Adrenal gland (tissue), 12 donors: Measurements from ENCODE around the gene POLD3. TPM values are rescaled to one million over a fixed set of nuclear protein-coding genes. Genes with fewer than 3 reads are reported as not detected.

Source experiments
- DNase-seq, 7 donors: peaks; one replicate each; pipeline ENCODE4 v3.0.0-alpha.2; 2019 to 2020
- H3K27ac ChIP-seq, 5 donors: fragments of 200-600 bp; sonication (generic) in 4 of 5; 1 replicate in 3 of 5; 2 replicates in 2 of 5; pipeline versions ENCODE4 v1.5.1 to v1.8.0; 2016 to 2020; ENCODE audit warnings: mild to moderate bottlenecking in 1 of 5
- H3K27me3 ChIP-seq: fragments of 200-600 bp; 2 replicates; pipeline ENCODE4 v1.8.0; 2021
- H3K36me3 ChIP-seq, 2 donors: fragments of 200-600 bp; replicated peaks in 1 of 2; 1 replicate in 1 of 2; 2 replicates in 1 of 2; pipeline versions ENCODE4 v1.5.1 to v1.8.0; 2018 to 2022
- H3K4me1 ChIP-seq, 2 donors: fragments of 200-600 bp; replicated peaks in 1 of 2; 1 replicate in 1 of 2; 2 replicates in 1 of 2; pipeline versions ENCODE4 v1.5.1 to v1.8.0; 2018 to 2021
- H3K4me3 ChIP-seq, 4 donors: fragments of 200-600 bp; sonication (generic) in 3 of 4; one replicate each; pipeline ENCODE4 v1.5.1; 2016 to 2018
- H3K9me3 ChIP-seq, 3 donors: fragments of 200-600 bp; sonication (generic) in 1 of 3; replicated peaks in 1 of 3; 1 replicate in 2 of 3; 2 replicates in 1 of 3; pipeline versions ENCODE4 v1.5.1 to v1.8.0; 2016 to 2021
- POLR2A ChIP-seq, 2 donors: fragments of 450-650 bp; IDR thresholded peaks; one replicate each; pipeline ENCODE4 v1.6.1; 2017; ENCODE audit warnings: antibody characterized with exemption in 2 of 2, mild to moderate bottlenecking in 2 of 2, moderate library complexity in 1 of 2
- WGBS, 4 donors: extraction: QIAGEN DNeasy Blood & Tissue Kit in 2 of 4; methylation state at CpG; one replicate each; pipeline versions ENCODE4 v1.1.5 to v1.1.7; 2013 to 2017; 5-methylcytosine and 5-hydroxymethylcytosine counted together
- intact Hi-C, 2 donors: fragments of 100-400 bp; cut with DNase I; formaldehyde crosslinking; loops; one replicate each; pipeline versions ENCODE4 v1.14.1 to v1.15.0; 2022 to 2023
- polyA plus RNA-seq, 3 donors: library from polyadenylated mRNA; stranded (reverse); fragments of 200-250 nt in 2 of 3; fragments of 350-450 nt in 1 of 3; fragmentation: Illumina TruSeq in 1 of 3; extraction: RNeasy Lipid Tissue Mini Kit (QIAGEN cat#74804) in 1 of 3; gene quantifications; one replicate each; pipeline ENCODE4 v1.2.3, GENCODE V29; 2013 to 2014
- total RNA-seq, 9 donors: library from RNA; depleted of rRNA in 4 of 9; stranded (reverse); fragments of >200 nt in 4 of 9; fragments of 120-200 nt in 1 of 9; fragmentation: NEBNext Ultra II Directional in 1 of 9; extraction: Animal tissue kit (Norgen Biotek cat#: 25700) in 1 of 9; gene quantifications; one replicate each; pipeline versions ENCODE4 v1.1.0 to v1.2.4, GENCODE V29; 2013 to 2023
- TF ChIP-seq, protein P1 (sequence below), 6 experiments: fragments of 450-650 bp in 4 of 6; fragments of 200-600 bp in 2 of 6; sonication (generic) in 1 of 6; IDR thresholded peaks; 1 replicate in 5 of 6; 2 replicates in 1 of 6; pipeline versions ENCODE4 v1.5.1 to v1.8.0; 2016 to 2021; ENCODE audit warnings: antibody characterized with exemption in 6 of 6, mild to moderate bottlenecking in 2 of 6, moderate library complexity in 1 of 6
- donor health status: healthy with polysubstance abuse.
- donor health status: Bipolar disorder and iron deficiency.
- donor health status: DM: yes; HTN: yes; CAD: no.
- donor health status: DM: no; HTN: no; CAD: no.
- donor health status: DM: no; HTN: no; CAD: no.
- donor health status: DM: yes; HTN: yes; CAD: no.

POLD3 gene
- total and polyA plus RNA-seq, 12 donors, result 3.5 to 14.5 (median 9.7) TPM

GRCh38 chr11:74646215-74646614, 53.8 kb downstream of the POLD3 start:
- Histone ChIP-seq H3K4me1 (no peaks in the 10 kb centered on the region), H3K4me3 (no peak overlapping the region), H3K27ac (no peak overlapping the region), H3K36me3 (no peaks in the 10 kb centered on the region), H3K27me3 (no peaks in the 10 kb centered on the region), H3K9me3 (no peaks in the 10 kb centered on the region)
- intact Hi-C loops, result no loop called here
- TF ChIP-seq, protein P1, sequence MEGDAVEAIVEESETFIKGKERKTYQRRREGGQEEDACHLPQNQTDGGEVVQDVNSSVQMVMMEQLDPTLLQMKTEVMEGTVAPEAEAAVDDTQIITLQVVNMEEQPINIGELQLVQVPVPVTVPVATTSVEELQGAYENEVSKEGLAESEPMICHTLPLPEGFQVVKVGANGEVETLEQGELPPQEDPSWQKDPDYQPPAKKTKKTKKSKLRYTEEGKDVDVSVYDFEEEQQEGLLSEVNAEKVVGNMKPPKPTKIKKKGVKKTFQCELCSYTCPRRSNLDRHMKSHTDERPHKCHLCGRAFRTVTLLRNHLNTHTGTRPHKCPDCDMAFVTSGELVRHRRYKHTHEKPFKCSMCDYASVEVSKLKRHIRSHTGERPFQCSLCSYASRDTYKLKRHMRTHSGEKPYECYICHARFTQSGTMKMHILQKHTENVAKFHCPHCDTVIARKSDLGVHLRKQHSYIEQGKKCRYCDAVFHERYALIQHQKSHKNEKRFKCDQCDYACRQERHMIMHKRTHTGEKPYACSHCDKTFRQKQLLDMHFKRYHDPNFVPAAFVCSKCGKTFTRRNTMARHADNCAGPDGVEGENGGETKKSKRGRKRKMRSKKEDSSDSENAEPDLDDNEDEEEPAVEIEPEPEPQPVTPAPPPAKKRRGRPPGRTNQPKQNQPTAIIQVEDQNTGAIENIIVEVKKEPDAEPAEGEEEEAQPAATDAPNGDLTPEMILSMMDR (IDR thresholded peaks at IDR 0.05), result no peak
- TF ChIP-seq POLR2A (IDR thresholded peaks at IDR 0.05), result no peak
- WGBS, 4 donors, result 92 to 100% (median 95%) methylated on average over 4 of the region's 4 CpGs
- no peak for DNase-seq

DNA sequence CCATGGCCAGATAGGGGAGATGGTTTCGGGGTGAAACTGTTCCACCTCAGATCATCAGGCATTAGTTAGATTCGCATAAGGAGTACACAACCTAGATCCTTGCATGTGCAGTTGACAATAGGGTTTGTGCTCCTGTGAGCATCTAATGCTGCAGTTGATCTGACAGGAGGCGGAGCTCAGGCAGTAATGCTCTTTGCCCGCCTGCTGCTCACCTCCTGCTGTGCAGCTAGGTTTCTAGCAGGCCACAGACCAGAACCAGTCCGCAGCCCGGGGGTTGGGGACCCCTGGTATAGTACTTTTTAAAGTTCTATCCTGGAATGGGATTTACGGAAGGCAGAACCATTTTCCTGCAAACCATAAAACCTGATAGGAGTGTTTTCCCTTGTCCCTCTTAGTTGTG, 54.6 kb downstream of the POLD3 start:
- DNase-seq, result no peak
- Histone ChIP-seq H3K4me3 (no peak overlapping the region), H3K27ac (no peak overlapping the region), H3K27me3 (no peaks in the 10 kb centered on the region), H3K36me3 (no peaks in the 10 kb centered on the region), H3K4me1 (no peaks in the 10 kb centered on the region), H3K9me3 (no peaks in the 10 kb centered on the region)
- TF ChIP-seq, protein P1 (IDR thresholded peaks at IDR 0.05), result no peak
- TF ChIP-seq POLR2A (IDR thresholded peaks at IDR 0.05), result no peak
- WGBS, 4 donors, result 95 to 97% (median 96%) methylated on average over 4 to 7 of the region's 7 CpGs
- intact Hi-C loops, result no loop called here

DNA sequence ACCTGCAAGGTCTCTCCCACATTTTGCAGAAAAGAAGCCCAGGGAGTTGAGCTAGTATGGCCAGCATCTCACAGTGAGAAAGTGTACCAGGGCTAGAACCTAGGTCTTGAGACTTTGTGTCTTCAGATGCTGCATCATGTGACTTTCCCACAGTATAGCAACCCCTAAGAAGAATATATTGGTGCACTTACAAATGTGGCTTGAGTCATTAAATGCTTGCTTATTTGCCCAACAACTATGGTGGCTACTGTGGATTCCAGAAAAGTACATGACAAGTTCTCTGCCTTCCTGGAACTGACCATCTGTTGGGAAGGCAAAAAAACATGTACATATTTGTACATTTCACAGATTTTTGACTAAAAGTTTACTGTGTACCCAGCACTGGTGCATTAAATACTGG, 55.0 kb downstream of the POLD3 start:
- DNase-seq, result no peak
- no peaks in the 10 kb centered on the region for H3K9me3 ChIP-seq
- no peak overlapping the region for H3K4me3 ChIP-seq
- H3K27ac ChIP-seq, result no peak overlapping the region
- intact Hi-C loops, result no loop called here
- H3K27me3 ChIP-seq, result no peaks in the 10 kb centered on the region
- TF ChIP-seq, protein P1 (IDR thresholded peaks at IDR 0.05), result no peak
- no peak for TF ChIP-seq POLR2A (IDR thresholded peaks at IDR 0.05)
- H3K4me1 ChIP-seq, result no peaks in the 10 kb centered on the region
- H3K36me3 ChIP-seq, result no peaks in the 10 kb centered on the region

DNA sequence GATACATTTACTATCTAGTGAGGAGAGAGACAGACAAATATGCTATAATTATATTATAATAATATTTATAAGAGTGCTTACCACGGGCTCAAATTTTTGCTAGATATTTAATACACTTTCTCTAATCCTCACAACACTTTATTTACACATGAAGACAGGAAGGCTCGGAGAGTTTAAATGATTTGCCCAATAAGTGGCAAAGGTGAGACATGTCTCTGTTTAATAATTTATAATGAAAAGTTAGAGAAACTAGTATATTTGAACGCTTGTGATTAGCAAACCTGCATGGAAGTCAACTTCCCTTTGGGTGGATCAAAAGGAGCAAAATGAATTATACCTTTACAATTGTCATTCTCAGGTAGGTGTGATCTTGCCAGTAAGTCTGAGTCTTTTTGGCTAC, 55.4 kb downstream of the POLD3 start:
- 96 to 98% (median 96%) methylated on average over 3 of the region's 3 CpGs for WGBS, 4 donors
- no peak for DNase-seq
- intact Hi-C loops, result no loop called here
- TF ChIP-seq, protein P1 (IDR thresholded peaks at IDR 0.05), result no peak
- no peak for TF ChIP-seq POLR2A (IDR thresholded peaks at IDR 0.05)
- H3K4me1 ChIP-seq, result no peaks in the 10 kb centered on the region
- H3K9me3 ChIP-seq, result no peaks in the 10 kb centered on the region
- H3K4me3 ChIP-seq, result no peak overlapping the region
- no peaks in the 10 kb centered on the region for H3K27me3 ChIP-seq
- H3K27ac ChIP-seq, result no peak overlapping the region
- no peaks in the 10 kb centered on the region for H3K36me3 ChIP-seq
